Activated T-cell treated with anti-CD3 and anti-CD28 coated beads, Interleukin-2, amount 50 U/mL, for 72 hours (primary cell): ENCODE measurements around the gene AHRR. TPM values are rescaled to one million over a fixed set of nuclear protein-coding genes. Genes with fewer than 3 reads are reported as not detected.
"Not testable (repeated sequence)": the region's sequence is repeated elsewhere in the genome, so short reads cannot be mapped to it uniquely, and the experiment has no call there.

ENCODE experiments used
- ATAC-seq, 2 donors: fragments of 150-1000 bp; cut with Tn5 transposase; replicated peaks in 1 of 2; 2 replicates each; pipeline ENCODE4 v1.10.0; 2021; ENCODE audit warnings: moderate library complexity in 2 of 2, mild to moderate bottlenecking in 1 of 2
- DNase-seq, 2 donors: peaks; one replicate each; pipeline ENCODE4 v3.0.0; 2021 to 2022; ENCODE audit warnings: mixed read lengths in 1 of 2
- H3K27ac Mint-ChIP-seq: one replicate; pipeline ENCODE4 v1.8.0; 2022; ENCODE audit warnings: mild to moderate bottlenecking, moderate library complexity, mixed read lengths
- H3K27me3 Mint-ChIP-seq: one replicate; pipeline ENCODE4 v1.8.0; 2022; ENCODE audit warnings: low read depth, mixed read lengths
- H3K36me3 Mint-ChIP-seq, 2 donors: one replicate each; pipeline ENCODE4 v1.8.0; 2022; ENCODE audit warnings: mixed read lengths in 2 of 2, mild to moderate bottlenecking in 1 of 2; ENCODE audit not compliant: insufficient read depth in 2 of 2
- H3K4me1 Mint-ChIP-seq: one replicate; pipeline ENCODE4 v1.8.0; 2022; ENCODE audit warnings: low read depth, mixed read lengths
- H3K4me3 Mint-ChIP-seq, 2 donors: one replicate each; pipeline ENCODE4 v1.8.0; 2022; ENCODE audit warnings: mild to moderate bottlenecking in 2 of 2, mixed read lengths in 2 of 2, moderate library complexity in 2 of 2
- H3K9me3 Mint-ChIP-seq, 2 donors: one replicate each; pipeline ENCODE4 v1.8.0; 2022; ENCODE audit warnings: mixed read lengths in 2 of 2
- total RNA-seq, 2 donors: library from RNA; stranded (reverse); gene quantifications; one replicate each; pipeline ENCODE4 v1.2.3, GENCODE V29; 2022

The AHRR gene
- total RNA-seq, 2 donors from 2014 or later, result 56.0 to 82.2 TPM

DNA sequence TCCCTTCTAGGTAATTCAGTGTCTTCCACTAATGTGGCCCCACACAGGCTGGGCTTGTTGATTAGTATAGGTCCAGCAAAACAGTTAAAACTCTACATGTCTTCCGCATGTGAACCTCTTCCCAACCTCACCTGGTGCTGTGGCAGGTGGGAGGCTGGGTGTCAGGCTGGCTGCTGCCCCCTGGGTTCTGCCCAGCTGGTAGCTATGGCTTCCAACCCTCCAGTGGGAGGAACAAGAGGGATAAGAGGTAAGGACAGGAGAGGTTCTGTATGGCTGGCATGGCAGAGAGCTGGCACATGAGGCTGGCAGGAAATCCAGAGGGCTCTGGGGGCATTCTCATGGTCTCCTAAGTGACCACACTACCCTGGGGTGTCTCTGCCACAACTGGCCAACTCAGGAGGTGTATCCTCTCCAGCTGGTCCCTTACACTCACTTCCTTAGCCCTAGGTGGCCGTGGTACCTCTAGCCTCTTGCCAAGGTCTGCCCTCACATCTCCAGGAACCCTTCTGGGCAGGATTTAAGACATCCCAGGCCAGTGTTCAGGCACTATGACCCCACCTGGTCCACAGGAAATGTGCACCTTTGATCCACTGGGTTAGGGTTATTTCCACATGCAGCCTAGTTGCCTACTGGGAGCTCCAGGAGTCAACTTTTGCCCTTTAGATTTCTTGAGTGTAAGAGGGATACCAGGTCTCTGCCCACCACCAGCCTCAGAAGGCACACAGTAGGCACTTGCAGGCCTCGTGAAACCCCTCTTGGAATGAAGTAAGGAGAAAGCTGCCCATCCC, 41.7 kb downstream of the AHRR start:
- Mint-ChIP-seq H3K4me3 (no peak overlapping the region), H3K36me3 (peaks cover 8 to 46% of the 10 kb centered on the region in 2 donors), H3K4me1 (peaks cover 15% of the 10 kb centered on the region), H3K27me3 (no peaks in the 10 kb centered on the region), H3K27ac (no peak overlapping the region), H3K9me3 (peaks cover 5 to 7% of the 10 kb centered on the region in 2 donors)
- DNase-seq (no peak), ATAC-seq (no peak)

DNA sequence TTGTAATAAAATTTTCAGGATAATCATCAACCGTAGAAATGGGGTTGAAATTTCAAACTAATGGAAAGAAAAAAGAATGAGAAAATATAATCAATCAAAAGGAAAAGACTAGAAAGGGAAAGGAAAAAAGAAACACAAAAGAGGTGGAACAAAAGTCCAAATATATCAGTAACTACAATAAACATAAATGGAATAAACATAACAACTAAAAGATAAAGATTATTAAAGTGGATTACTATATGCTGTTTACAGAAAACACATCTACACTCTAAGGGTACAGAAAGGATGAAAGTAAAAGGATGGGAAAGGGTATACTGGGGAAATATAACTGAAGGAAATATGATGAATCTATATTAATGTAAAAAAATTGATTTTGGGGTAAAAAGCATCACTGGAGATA, 43.0 kb downstream of the AHRR start:
- no peak for DNase-seq
- Mint-ChIP-seq H3K36me3 (peaks cover 9 to 52% of the 10 kb centered on the region in 2 donors), H3K4me1 (peaks cover 28% of the 10 kb centered on the region), H3K27me3 (no peaks in the 10 kb centered on the region), H3K27ac (no peak overlapping the region), H3K9me3 (peaks cover 5 to 7% of the 10 kb centered on the region in 2 donors), H3K4me3 (no peak overlapping the region)
- no peak for ATAC-seq

DNA sequence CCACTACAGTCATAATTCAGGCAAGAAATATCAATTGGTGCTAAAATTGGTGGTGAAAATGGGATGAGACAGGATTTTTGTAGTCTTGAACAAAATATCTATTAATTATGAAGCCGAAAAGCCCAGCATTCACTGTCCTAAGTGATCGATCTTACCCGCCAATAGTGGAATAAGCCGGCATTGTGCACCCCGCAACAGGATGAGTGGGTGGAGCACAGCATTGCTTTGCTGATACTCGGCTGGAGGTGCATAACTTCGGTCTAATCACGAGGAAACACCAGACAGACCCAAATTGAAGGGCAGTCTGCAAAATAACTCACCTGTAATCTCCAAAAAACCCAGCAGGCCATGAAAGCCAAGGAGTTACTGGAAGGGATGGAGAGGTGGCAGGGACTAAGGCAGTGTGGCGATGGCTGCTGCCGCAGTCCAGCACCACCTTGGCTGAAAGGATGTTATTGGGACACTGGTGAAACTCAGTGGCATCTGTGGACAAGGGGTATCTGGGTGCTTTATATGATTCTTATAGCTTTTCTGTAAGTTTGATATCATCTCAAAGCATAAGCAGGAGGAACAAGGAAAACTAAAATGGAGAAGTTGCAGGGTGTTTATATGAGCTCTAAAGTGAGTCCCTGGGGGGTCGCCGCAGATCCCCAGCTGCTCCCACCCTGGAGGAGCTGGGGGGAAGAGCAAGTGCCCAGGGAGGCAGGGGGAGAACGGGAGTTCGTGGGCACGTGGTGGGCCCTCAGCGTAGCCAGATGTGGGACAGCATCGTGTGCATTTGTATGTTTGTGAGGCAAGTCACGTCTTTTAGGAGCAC, 45.2 kb downstream of the AHRR start:
- H3K9me3 Mint-ChIP-seq, result peaks cover 5 to 7% of the 10 kb centered on the region in 2 donors
- no peaks in the 10 kb centered on the region for H3K27me3 Mint-ChIP-seq
- no peak overlapping the region for H3K27ac Mint-ChIP-seq
- no peak for ATAC-seq
- no peak for DNase-seq
- H3K4me3 Mint-ChIP-seq, result no peak overlapping the region
- H3K4me1 Mint-ChIP-seq, result peaks cover 47% of the 10 kb centered on the region
- H3K36me3 Mint-ChIP-seq, result peaks cover 6 to 42% of the 10 kb centered on the region in 2 donors

DNA sequence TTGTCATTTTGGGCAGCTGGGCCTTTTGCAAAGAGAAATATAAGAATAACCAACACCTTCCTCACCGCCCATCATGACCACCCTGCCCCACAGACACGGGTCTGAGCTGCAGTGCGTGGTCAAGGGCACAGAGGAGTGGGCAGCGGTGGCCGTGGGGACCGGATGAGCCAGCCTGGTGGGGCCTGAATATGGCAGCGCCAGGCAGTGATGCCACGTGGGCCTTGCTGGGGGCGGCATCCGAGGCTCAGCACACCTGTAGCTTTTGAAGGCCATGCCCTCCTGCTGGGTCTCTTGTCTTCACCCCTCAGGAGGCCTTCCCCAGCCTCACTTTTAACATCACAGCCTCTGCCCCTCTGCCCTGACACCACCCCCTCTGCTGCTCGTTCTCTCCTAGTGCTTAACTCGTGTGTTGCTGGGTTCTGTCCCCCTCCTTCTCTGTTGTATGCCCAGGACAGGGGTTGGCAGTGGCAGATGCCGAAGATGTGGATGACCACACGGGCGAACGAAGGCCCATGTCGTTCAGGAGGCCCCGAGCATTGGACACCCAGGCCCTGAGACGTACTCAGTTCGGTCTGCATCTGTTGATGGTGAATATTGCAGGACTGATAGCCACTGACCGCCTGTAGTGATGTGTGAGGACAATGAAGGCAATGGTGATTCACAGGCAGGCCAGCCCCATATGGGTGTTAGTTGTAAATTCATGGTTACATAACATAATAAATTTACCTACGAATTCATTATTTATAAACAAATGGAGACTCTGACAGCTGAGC, 46.0 kb downstream of the AHRR start:
- Mint-ChIP-seq H3K36me3 (peaks cover 7 to 39% of the 10 kb centered on the region in 2 donors), H3K9me3 (peaks cover 5 to 7% of the 10 kb centered on the region in 2 donors), H3K27ac (no peak overlapping the region), H3K4me1 (peaks cover 55% of the 10 kb centered on the region), H3K27me3 (no peaks in the 10 kb centered on the region), H3K4me3 (no peak overlapping the region)
- DNase-seq, result no peak
- ATAC-seq, result no peak

DNA sequence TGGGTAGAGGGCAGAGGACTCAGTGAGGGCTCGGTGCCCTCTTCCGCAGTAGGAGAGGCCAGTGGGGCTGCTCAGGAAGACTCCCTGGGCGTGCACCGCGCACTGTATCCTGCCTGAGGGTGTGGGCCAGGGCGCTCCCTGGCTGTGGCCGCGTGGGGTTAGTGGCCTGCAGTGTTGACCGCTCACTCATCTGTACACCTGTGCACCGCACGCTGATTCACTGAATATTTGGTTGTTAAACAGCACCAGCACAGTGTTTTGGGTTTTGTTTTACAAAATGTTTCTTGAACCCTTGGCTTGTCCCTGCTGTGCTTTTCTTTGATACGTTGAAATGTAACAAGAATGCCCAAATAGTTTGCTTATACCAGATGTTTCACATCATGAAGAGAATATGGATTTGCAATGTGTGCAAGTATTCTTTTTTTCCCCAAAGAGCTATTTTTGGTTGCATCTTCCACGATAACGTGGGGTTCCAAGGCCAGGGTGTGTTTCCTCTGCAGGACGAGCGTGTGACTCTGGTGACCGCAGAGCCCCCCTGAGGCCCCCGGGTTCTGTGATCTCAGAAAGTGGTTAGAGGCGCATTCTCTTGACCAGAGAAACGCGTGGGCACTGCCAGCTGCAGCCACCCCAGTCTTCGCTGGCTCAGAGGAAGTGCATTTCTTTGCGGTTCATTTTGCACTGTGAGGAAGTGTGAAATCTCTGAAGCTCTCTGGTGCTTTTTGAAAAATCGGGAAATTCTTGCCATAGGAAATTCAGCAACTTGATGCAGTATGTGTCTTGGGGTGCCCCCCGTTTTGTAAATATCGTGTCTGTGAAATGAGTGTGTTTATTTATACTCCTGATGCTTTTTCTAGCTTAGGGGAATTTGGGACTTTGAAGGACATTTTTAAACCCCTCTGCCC, 46.9 kb downstream of the AHRR start:
- Mint-ChIP-seq H3K36me3 (peaks cover 7 to 35% of the 10 kb centered on the region in 2 donors), H3K4me1 (peaks cover 60% of the 10 kb centered on the region), H3K4me3 (peak overlapping the region; percentile 56 to 69), H3K27ac (no peak overlapping the region), H3K9me3 (peaks cover 5 to 7% of the 10 kb centered on the region in 2 donors), H3K27me3 (no peaks in the 10 kb centered on the region)
- ATAC-seq, result peak; percentile 9 to 29
- DNase-seq, result peak in 1 of 2 donors; percentile 29

DNA sequence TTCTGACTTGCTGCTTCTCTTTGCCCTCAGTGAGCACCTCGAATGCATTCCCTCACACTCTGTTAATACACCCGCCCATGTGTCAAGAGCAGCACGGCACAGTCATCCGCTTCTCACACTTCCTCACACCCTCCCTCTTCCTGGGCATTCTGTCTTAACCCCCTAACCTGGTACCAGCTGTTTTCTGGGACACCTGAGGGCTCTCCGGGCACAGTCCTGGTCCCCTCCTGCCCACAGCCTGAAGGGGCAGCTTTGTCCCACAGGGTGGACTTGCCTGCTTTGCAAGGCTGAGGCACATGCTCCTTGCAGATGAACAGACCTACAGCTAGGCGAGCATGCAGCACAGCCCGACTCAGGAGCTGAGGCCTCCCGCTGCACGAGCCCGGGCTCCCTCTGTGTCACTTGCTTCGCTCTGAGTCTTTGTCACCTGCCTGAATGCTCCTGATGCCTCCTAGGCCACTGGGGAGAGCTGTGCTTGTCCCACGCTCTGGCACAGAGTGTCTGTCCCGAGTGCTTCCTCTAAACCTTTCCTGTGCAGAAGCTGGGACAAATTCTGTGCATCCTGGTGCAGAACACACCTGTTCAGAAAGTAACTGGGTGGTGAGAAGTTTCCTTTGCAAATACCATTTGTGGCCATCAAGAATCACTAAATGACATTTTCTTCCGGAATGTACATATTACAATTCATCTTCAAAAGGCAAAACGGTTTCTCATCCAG, 47.8 kb downstream of the AHRR start:
- peak overlapping the region; percentile 43 for H3K27ac Mint-ChIP-seq
- DNase-seq, result no peak
- H3K4me3 Mint-ChIP-seq, result peak overlapping the region; percentile 56 to 69
- peak in 1 of 2 donors; percentile 18 for ATAC-seq
- no peaks in the 10 kb centered on the region for H3K27me3 Mint-ChIP-seq
- peaks cover 5 to 26% of the 10 kb centered on the region in 2 donors for H3K36me3 Mint-ChIP-seq
- peaks cover 62% of the 10 kb centered on the region for H3K4me1 Mint-ChIP-seq
- H3K9me3 Mint-ChIP-seq, result peaks cover 2 to 4% of the 10 kb centered on the region in 2 donors

DNA sequence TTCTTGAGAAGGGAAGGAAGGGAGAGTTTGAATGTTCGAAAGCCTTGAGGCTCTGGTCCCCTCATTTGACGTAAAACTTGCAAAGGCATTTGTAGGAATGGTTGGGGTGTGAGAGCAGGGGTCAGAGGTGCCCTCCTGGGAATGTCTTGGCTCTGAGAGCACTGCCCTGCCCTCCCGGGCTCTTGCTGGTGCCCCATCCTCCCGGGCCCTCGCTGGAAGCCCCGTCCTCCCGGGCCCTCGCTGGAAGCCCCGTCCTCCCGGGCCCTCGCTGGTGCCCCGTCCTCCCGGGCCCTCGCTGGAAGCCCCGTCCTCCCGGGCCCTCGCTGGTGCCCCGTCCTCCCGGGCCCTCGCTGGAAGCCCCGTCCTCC, 48.3 kb downstream of the AHRR start:
- H3K27ac Mint-ChIP-seq, result peak overlapping the region; percentile 43
- H3K4me1 Mint-ChIP-seq, result peaks cover 68% of the 10 kb centered on the region
- not testable (repeated sequence) for ATAC-seq

DNA sequence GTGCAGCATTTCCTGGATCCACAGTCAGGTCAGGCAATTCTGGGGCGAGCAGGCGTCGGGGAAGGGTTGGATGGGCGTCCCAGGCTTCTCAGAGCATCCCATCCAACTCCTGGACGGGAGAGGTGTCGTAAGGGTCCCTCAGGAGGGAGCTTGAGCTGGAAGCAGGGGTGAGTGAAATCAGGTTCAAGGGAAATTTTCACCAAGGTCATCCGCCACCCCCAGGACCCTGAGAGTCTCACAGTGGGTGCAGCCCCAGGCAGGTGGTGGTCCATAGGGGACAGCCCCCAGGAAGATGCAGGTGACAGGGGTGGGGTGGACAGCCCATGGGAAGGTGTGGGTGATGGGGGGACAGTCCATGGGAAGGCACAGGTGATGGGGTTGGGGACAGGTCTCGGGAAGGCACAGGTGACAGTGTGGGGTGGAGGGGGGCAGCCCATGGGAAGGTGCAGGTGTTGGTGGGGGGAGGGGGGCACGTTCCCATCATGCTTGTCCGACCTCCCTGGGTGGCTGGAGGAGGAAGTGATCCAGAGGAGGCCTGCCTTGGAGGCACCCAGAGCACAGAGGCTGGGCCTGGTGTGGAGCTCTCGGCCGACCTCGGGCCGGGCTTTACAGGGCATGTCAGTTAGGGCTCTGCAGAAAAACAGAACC, 48.9 kb downstream of the AHRR start:
- H3K36me3 Mint-ChIP-seq, result peaks cover 5 to 16% of the 10 kb centered on the region in 2 donors
- no peaks in the 10 kb centered on the region for H3K27me3 Mint-ChIP-seq
- ATAC-seq, result no peak
- H3K27ac Mint-ChIP-seq, result no peak overlapping the region
- peak overlapping the region; percentile 66 to 75 for H3K4me3 Mint-ChIP-seq
- H3K4me1 Mint-ChIP-seq, result peaks cover 74% of the 10 kb centered on the region
- no peaks in the 10 kb centered on the region for H3K9me3 Mint-ChIP-seq
- no peak for DNase-seq

More for the DNA sequence above, 48.3 kb downstream of the AHRR start:
- Mint-ChIP-seq H3K4me3 (peak overlapping the region; percentile 56 to 69), H3K36me3 (peaks cover 5 to 21% of the 10 kb centered on the region in 2 donors)
- H3K9me3 Mint-ChIP-seq, DNase-seq, H3K27me3 Mint-ChIP-seq: not testable (repeated sequence)

DNA sequence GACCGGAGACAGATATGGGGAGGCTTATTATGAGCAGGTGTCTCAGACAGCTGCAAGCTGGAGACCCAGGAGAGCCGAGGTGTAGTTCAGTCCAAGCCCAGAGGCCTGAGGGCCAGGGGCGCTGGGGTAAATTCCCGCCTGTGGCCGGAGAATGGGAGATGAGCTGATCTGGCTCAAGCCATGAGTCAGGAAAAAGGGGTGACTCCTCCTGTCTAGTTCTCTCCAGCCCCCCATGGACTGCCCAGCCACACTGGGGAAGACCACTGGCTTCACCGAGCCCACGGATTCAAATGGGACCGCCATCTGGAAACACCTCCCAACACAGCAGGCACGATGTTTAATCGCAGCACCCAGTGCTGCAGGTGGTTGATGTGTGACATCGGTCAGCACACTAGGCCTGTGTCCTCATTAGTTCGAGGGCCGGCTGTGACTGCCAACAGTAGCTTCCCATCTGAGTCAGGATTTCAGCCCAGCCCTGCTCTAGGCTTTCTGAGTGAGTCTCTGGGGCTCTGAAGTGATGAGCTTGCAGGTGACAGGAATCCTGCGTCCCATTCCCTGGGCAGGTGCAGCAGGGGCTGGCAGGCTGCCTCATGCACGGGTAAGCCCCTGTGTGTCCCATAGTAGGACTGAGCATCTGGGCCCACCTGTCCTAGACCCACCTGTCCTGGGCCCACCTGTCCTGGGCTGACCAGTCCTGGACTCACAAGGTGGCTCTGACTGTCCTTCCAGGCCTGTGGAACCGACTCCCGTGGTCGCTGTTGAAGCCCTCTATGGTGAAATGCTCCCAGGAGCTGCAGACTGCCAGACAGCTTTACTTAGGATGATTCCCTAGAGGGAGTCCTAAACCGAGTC, 49.7 kb downstream of the AHRR start:
- peak overlapping the region; percentile 41 to 75 for H3K4me3 Mint-ChIP-seq
- ATAC-seq (no peak), DNase-seq (no peak)

DNA sequence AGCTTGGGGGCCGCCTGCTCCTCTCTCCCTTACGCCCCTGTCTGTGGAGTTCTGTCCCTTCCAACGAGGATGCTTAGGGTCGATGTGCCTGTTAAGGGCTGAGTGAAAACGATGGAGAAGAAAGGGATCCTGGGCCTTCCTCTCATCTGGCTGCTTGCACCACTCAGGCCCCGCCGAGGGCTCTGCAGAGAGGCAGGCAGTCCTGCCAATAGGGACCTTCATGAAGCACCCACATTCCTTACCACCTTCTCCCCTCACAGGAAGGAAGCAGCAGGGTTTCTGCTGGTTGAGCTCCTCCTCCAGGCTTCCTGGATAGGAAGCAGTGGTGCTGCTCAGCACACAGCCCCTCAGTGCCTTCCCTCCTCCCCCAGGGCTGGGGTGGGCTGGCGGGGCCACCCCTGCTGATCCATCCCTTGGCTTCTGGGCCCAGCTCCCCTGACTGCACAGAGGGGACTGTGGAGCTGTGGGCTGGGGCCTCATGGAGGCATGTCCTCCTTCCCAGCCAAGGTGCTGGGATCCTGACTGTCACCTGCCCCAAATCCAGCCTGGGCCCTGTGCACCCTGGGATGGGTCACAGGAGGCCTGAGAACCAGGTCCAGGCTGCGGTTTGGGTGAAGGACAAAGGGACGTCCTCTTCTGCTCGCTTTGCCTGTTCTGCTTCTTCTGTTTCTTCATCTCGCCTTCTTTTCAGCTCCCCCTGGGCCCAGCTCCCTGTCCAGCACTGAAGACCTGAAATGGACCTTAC, 50.5 kb downstream of the AHRR start:
- Mint-ChIP-seq H3K9me3 (no peaks in the 10 kb centered on the region), H3K27ac (peak overlapping the region; percentile 83), H3K4me3 (peak overlapping the region; percentile 21 to 75), H3K36me3 (peaks cover 5 to 17% of the 10 kb centered on the region in 2 donors), H3K4me1 (peaks cover 84% of the 10 kb centered on the region), H3K27me3 (no peaks in the 10 kb centered on the region)
- ATAC-seq, result no peak
- DNase-seq, result no peak

More for the DNA sequence above, 49.7 kb downstream of the AHRR start:
- Mint-ChIP-seq H3K27ac (peak overlapping the region; percentile 26), H3K9me3 (no peaks in the 10 kb centered on the region), H3K27me3 (no peaks in the 10 kb centered on the region), H3K4me1 (peaks cover 81% of the 10 kb centered on the region), H3K36me3 (peaks cover 5 to 13% of the 10 kb centered on the region in 2 donors)
